GM21526 (cell line): ENCODE data around the gene ARID3A.
A peak's percentile ranks its signal among the peaks of the same experiment; 100 is the strongest.
"Not testable (repeated sequence)": the region's sequence is repeated elsewhere in the genome, so short reads cannot be mapped to it uniquely, and the experiment has no call there.

Source experiments
- ATAC-seq: cut with Tn5 transposase; IDR thresholded peaks from one replicate; pipeline ENCODE4 v1.9.1; 2021; ENCODE audit warnings: moderate library complexity; ENCODE audit not compliant: unreplicated experiment, low FRiP score

Gene ARID3A, protein sequence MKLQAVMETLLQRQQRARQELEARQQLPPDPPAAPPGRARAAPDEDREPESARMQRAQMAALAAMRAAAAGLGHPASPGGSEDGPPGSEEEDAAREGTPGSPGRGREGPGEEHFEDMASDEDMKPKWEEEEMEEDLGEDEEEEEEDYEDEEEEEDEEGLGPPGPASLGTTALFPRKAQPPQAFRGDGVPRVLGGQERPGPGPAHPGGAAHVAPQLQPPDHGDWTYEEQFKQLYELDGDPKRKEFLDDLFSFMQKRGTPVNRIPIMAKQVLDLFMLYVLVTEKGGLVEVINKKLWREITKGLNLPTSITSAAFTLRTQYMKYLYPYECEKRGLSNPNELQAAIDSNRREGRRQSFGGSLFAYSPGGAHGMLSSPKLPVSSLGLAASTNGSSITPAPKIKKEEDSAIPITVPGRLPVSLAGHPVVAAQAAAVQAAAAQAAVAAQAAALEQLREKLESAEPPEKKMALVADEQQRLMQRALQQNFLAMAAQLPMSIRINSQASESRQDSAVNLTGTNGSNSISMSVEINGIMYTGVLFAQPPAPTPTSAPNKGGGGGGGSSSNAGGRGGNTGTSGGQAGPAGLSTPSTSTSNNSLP

GRCh38 chr19:925526-926322 lies at the start of gene ARID3A:
TSS of gene ARID3A (plus strand) at chr19:926035. CDS start at chr19:929529, 3,494 bp downstream.
- ATAC-seq, result peak; percentile 38

- ATAC-seq, result no peak
Observed at GRCh38 chr19:876089-876488, 49.7 kb upstream of the ARID3A start.

- no peak for ATAC-seq
Observed at GRCh38 chr19:876780-877314, 49.0 kb upstream of the ARID3A start.

DNA sequence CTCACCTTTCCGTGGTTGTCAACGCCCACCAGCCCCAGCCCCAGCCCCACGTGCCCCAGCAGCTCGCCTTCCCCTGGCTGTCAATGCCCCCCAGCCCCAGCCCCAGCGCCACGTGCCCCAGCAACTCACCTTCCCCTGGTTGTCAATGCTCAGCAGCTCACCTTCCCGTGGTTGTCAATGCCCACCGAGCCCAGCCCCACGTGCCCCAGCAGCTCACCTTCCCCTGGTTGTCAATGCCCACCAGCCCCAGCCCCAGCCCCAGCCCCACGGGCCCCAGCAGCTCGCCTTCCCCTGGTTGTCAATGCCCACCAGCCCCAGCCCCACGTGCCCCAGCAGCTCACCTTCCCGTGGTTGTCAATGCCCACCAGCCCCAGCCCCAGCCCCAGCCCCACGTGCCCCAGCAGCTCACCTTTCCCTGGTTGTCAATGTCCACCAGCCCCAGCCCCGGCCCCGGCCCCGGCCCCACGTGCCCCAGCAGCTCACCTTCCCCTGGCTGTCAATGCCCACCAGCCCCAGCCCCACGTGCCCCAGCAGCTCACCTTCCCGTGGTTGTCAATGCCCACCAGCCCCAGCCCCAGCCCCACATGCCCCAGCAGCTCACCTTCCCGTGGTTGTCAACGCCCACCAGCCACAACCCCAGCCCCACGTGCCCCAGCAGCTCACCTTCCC lies 47.7 kb upstream of the ARID3A start:
- not testable (repeated sequence) for ATAC-seq

GRCh38 chr19:878751-879561 lies 46.9 kb upstream of the ARID3A start:
- not testable (repeated sequence) for ATAC-seq

GRCh38 chr19:879711-880438 lies 46.0 kb upstream of the ARID3A start:
- no peak for ATAC-seq

DNA sequence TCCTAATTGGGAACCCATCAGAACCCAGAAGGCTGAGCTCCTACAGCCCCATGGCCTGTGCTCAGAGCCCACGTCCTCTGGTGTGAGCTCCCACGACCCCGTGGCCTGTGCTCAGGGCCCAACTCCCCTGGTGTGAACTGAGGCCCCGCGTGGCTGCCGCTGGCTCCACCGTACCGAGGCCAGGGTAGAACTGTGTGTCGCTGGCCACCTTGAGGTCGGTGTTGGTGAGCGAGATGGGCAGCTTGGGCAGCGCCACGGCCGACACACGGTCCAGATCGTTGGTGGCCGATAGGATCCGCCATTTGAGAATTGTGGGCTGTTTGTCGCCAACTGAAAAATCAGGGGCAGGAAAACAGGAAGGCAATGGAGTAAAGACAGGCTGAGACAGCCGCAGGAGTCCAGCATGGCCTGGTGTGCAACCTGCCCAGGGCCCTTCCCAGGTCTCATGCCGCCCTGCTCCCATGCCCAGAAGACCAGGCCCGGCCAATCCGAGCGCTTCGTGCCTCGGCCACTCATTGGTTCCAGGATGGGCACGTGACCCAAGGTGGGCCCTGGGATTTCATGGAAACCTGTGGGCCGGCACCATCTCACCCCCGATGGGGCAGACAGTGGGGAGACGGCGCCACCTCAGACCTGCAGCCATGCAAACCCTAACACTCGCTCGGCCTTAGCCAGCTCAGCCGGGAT lies 44.3 kb upstream of the ARID3A start:
- no peak for ATAC-seq

- no peak for ATAC-seq
Observed at GRCh38 chr19:882871-883497, 42.9 kb upstream of the ARID3A start.

DNA sequence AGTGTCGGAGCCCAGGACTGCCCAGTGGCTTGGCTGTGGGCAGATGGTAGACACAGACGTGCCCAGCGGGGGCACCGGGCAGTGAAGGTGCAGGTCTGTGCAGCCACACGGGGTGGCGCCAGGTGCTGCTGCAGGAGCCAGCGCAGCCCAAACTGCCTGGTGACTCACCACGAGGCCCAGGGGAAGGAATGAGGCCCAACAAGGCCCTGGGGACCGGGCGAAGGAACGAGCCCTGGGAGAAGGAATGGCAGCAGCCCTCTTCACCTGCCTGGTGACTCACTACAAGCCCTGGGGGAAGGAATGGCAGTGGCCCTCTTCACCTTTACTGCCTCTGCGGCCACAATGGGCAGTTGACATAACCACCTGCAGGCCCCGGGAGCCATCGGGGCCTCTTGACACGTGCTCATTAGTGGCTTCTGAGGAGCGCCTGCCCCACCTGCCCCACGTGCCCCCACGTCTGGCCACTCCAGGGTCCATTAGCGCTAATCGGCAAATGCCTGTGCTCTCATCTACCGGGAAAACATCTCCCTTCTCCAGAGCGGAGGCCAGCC lies 42.1 kb upstream of the ARID3A start:
- no peak for ATAC-seq

DNA sequence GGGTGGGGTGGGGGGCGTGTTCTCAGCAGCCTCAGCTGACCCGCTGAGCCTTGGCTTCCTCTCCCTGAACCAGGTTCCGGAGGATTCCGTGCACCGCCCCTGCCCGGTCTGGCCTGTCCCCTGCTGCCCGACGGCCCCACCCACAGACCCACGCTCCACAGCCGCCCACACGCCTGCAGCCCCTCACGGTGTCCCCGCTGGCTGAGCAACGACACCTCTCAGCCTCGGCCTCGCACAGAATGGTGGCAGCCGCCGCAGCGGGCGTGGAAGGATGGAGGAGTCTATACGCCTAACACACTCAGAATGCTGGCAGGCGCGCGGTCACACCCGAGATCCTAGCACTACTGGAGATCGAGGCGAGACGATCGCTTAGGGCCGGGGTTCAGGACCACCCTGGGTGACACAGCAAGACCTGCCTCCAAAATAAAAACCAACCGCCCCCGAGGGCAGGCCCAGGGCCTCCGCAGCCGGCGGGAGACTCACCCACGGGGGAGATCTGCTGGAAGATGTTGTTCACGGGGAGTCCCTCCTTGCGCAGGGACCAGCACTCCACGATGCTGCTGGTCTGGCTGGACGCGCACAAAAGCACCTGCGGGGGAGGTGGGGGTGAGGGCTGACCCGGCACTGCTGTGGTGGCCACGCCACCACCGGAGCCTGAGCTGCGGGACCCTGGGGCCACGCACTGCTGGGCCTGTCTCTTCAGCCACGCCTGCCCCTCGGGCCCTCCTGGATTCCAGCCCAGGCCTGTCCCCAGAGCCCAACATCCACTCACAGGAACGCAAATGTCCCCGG lies 41.2 kb upstream of the ARID3A start:
- ATAC-seq, result no peak

DNA sequence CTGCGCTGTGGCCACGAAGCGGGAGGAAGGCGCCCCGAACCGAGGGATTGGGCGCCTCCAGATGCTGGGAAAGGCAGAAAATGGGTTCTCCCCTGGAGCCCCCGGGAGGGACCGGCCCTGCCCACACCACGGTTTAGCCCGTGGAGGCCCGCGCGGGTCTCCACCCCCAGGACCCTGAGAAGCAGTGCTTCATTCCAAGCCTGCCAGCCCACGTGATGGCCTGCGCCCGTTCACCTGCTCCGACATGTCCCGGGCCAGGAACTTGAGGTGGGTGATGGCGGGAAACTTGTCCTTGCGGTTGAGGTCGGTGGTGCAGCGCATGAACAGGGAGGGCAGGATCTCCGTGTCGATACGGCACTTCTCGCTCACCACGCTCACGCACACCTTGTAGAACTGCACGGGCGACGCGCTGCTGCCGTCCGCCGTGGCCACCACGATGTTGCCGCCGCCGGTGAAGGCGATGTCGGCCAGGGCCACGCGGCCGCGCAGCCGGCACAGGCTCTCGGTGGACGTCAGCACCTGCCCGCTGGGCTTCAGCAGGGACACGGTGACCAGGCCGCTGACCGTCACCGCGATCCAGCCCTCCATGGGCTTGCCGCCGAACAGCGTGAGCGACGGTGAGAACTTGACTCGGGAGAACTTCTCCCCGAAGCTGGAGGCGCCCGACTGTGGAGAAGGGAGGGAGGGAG lies 40.2 kb upstream of the ARID3A start:
- ATAC-seq, result no peak

DNA sequence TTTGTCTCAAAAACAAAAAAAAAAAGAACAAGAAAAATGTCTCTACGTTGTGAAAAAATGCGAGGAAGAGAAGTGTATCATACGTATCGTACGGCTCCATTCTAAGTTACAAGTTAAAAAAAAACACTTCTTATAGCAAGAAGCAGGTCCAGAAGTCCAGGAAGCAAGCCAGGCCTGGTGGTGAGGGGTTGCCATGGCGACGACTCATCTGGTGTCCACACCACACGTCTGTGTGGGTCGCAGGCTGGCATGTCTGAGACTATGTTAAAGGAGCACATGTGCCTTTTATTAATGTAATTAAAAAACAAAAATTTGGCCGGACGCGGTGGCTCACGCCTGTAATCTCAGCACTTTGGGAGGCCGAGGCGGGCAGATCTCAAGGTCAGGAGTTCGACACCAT lies 38.8 kb upstream of the ARID3A start:
- ATAC-seq, result no peak

GRCh38 chr19:887599-887998 lies 38.2 kb upstream of the ARID3A start:
- ATAC-seq, result no peak

DNA sequence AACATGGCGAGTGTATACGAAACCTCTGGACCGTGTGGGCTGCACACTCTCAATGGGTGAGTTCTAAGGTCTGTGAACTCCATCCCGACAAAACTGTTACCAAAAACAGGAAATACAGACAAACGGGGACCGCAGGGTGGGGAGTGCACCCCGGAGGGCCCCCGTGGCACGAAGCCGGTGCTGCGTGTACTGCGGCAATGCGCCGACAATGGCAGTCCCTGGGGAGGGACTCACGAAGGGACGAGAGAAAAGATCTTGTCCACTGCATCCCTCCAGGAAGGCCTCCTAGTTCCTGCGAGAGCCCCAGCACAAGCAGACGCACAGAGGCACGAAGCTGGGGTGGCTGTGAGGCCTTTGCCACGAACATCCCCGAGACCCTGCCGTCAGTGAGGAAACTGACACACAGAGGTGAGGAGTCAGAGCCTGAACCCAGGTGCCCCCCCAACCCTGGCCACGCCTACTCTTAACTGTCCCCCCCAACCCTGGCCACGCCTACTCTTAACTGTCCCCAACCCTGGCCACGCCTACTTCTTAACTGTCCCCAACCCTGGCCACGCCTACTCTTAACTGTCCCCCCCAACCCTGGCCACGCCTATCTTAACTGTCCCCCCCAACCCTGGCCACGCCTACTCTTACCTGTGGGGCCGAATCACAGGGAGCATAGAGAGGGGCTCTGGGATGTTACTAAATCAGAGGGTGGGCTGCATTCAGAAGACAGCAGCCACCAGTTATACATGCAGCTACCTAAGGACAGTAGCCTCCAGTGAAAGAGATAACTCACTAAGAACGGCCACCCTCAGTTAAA lies 37.1 kb upstream of the ARID3A start:
- no peak for ATAC-seq

GRCh38 chr19:889662-890295 lies 36.1 kb upstream of the ARID3A start:
- ATAC-seq, result no peak
